H1 (cell line): ENCODE measurements around the gene TMX2. TPM values are rescaled to one million over a fixed set of nuclear protein-coding genes. Genes with fewer than 3 reads are reported as not detected.

Experiments
- CTCF ChIA-PET: fragments of 300-600 bp; sonication (Branson Sonifier 250); formaldehyde crosslinking; loops from one replicate; lab custom pipeline; 2021; ENCODE audit not compliant: partially characterized antibody; lab: Charles Lee
- POLR2A ChIA-PET: fragments of 300-600 bp; sonication (Branson Sonifier 250); formaldehyde crosslinking; loops from one replicate; lab custom pipeline; 2021; ENCODE audit warnings: inconsistent platforms; ENCODE audit not compliant: partially characterized antibody; lab: Charles Lee
- DNase-seq, 2 experiments: peaks; one replicate each; pipeline versions ENCODE4 v3.0.0 to v3.0.0-alpha.2; 2010 to 2022; ENCODE audit warnings: low spot score in 2 of 2, low read depth in 1 of 2, mixed read lengths in 1 of 2
- FAIRE-seq: peaks from 2 replicates; lab custom pipeline; 2011; peaks lifted over from hg19 to GRCh38; lab: Jason Lieb, UNC
- H2AFZ ChIP-seq: 2 replicates; pipeline ENCODE4 v1.8.1; 2012; ENCODE audit warnings: low read length, inconsistent platforms
- H2AK5ac ChIP-seq: 2 replicates; pipeline ENCODE4 v1.6.1; 2013; ENCODE audit warnings: low read depth, low read length
- H2BK120ac ChIP-seq: replicated peaks from 2 replicates; pipeline ENCODE3; 2013; ENCODE audit warnings: low read depth, low read length, inconsistent platforms
- H2BK12ac ChIP-seq: 2 replicates; pipeline ENCODE4 v1.6.1; 2013; ENCODE audit warnings: low read depth, low read length
- H2BK15ac ChIP-seq: 2 replicates; pipeline ENCODE4 v1.6.1; 2013; ENCODE audit warnings: low read length
- H2BK20ac ChIP-seq: 2 replicates; pipeline ENCODE4 v1.6.1; 2013; ENCODE audit warnings: low read length
- H2BK5ac ChIP-seq: 2 replicates; pipeline ENCODE4 v1.6.1; 2013; ENCODE audit warnings: low read depth, low read length
- H3K14ac ChIP-seq: 2 replicates; pipeline ENCODE4 v1.6.1; 2013; ENCODE audit warnings: inconsistent platforms; ENCODE audit not compliant: insufficient read length
- H3K18ac ChIP-seq: 2 replicates; pipeline ENCODE4 v1.6.1; 2013; ENCODE audit warnings: low read length; ENCODE audit errors: extremely low read depth
- H3K23ac ChIP-seq: 2 replicates; pipeline ENCODE4 v1.6.1; 2013; ENCODE audit warnings: inconsistent platforms; ENCODE audit not compliant: insufficient read length
- H3K23me2 ChIP-seq: 2 replicates; pipeline ENCODE4 v1.6.1; 2013; ENCODE audit warnings: low read depth, low read length
- H3K27ac ChIP-seq: 2 replicates; pipeline ENCODE4 v1.6.1; 2011; ENCODE audit warnings: low read depth, low read length, inconsistent platforms
- H3K27me3 ChIP-seq, 4 experiments: replicated peaks in 1 of 4; 1 replicate in 1 of 4; 2 replicates in 3 of 4; pipeline versions ENCODE4 v1.6.1 to v1.8.1; 2011 to 2013; ENCODE audit warnings: low read length in 3 of 4, mild to moderate bottlenecking in 3 of 4, inconsistent platforms in 2 of 4, mixed read lengths in 2 of 4, moderate library complexity in 1 of 4; ENCODE audit not compliant: control insufficient read depth in 3 of 4, insufficient read depth in 3 of 4; ENCODE audit errors: extremely low read depth in 1 of 4
- H3K36me3 ChIP-seq, 4 experiments: 2 replicates each; pipeline versions ENCODE4 v1.6.1 to v1.8.1; 2011 to 2013; ENCODE audit warnings: mild to moderate bottlenecking in 4 of 4, low read length in 3 of 4, moderate library complexity in 2 of 4, control low read depth in 1 of 4, inconsistent platforms in 1 of 4; ENCODE audit not compliant: insufficient read depth in 4 of 4, control insufficient read depth in 2 of 4
- H3K4ac ChIP-seq: replicated peaks from 2 replicates; pipeline ENCODE3; 2013; ENCODE audit warnings: low read length, low read depth, mixed read lengths, inconsistent platforms; ENCODE audit not compliant: insufficient read length
- H3K4me1 ChIP-seq, 4 experiments: replicated peaks in 1 of 4; 1 replicate in 1 of 4; 2 replicates in 3 of 4; pipeline versions ENCODE4 v1.6.1 to v1.8.1; 2011 to 2013; ENCODE audit warnings: low read length in 3 of 4, inconsistent platforms in 2 of 4, mixed read lengths in 1 of 4; ENCODE audit not compliant: insufficient read depth in 4 of 4, control insufficient read depth in 3 of 4
- H3K4me2 ChIP-seq, 2 experiments: 2 replicates each; pipeline versions ENCODE4 v1.6.1 to v1.8.1; 2011 to 2013; ENCODE audit warnings: low read depth in 2 of 2, low read length in 2 of 2, control low read depth in 1 of 2, inconsistent platforms in 1 of 2, mild to moderate bottlenecking in 1 of 2; ENCODE audit not compliant: insufficient read depth in 1 of 2
- H3K4me3 ChIP-seq, 4 experiments: fragments of 200-600, 300-600 bp in 1 of 4; sonication (generic), shearing (Covaris generic), sonication (Bioruptor Twin) in 1 of 4; 2 replicates each; pipeline versions ENCODE4 v1.5.1 to v1.8.1; 2011 to 2016; ENCODE audit warnings: low read length in 4 of 4, low read depth in 3 of 4, control low read depth in 2 of 4, inconsistent platforms in 2 of 4, mild to moderate bottlenecking in 2 of 4, mixed read lengths in 1 of 4, moderate library complexity in 1 of 4; ENCODE audit not compliant: insufficient read depth in 2 of 4; ENCODE audit errors: extremely low read depth in 1 of 4
- H3K56ac ChIP-seq: replicated peaks from 2 replicates; pipeline ENCODE3; 2013; ENCODE audit warnings: low read depth, mild to moderate bottlenecking, mixed read lengths, low read length, inconsistent platforms; ENCODE audit not compliant: insufficient read length
- H3K79me1 ChIP-seq: 2 replicates; pipeline ENCODE4 v1.6.1; 2013; ENCODE audit warnings: low read depth, low read length, control low read depth
- H3K79me2 ChIP-seq, 2 experiments: 2 replicates each; pipeline versions ENCODE4 v1.6.1 to v1.8.1; 2012 to 2013; ENCODE audit warnings: low read length in 2 of 2, mild to moderate bottlenecking in 2 of 2, inconsistent platforms in 1 of 2; ENCODE audit not compliant: insufficient read depth in 2 of 2, control insufficient read depth in 1 of 2
- H3K9ac ChIP-seq, 4 experiments: replicated peaks in 1 of 4; 1 replicate in 1 of 4; 2 replicates in 3 of 4; pipeline versions ENCODE4 v1.6.1 to v1.8.1; 2011 to 2013; ENCODE audit warnings: low read depth in 3 of 4, low read length in 3 of 4, control low read depth in 2 of 4, mild to moderate bottlenecking in 2 of 4, moderate library complexity in 2 of 4, inconsistent platforms in 1 of 4; ENCODE audit errors: extremely low read depth in 1 of 4
- H3K9me3 ChIP-seq, 2 experiments: 2 replicates each; pipeline versions ENCODE4 v1.6.1 to v1.8.1; 2012 to 2013; ENCODE audit warnings: mild to moderate bottlenecking in 2 of 2, moderate library complexity in 2 of 2, control low read depth in 1 of 2, inconsistent platforms in 1 of 2, low read depth in 1 of 2, low read length in 1 of 2, mixed read lengths in 1 of 2; ENCODE audit not compliant: insufficient read depth in 2 of 2
- H4K20me1 ChIP-seq, 2 experiments: replicated peaks in 1 of 2; 2 replicates each; pipeline versions ENCODE3 to v1.8.1; 2011 to 2013; ENCODE audit warnings: inconsistent platforms in 2 of 2, low read length in 2 of 2, mild to moderate bottlenecking in 1 of 2; ENCODE audit not compliant: insufficient read depth in 2 of 2, control insufficient read depth in 1 of 2
- H4K5ac ChIP-seq: 2 replicates; pipeline ENCODE4 v1.6.1; 2013; ENCODE audit warnings: low read length, low read depth, mixed read lengths, inconsistent platforms; ENCODE audit not compliant: insufficient read length
- H4K8ac ChIP-seq: 2 replicates; pipeline ENCODE4 v1.8.0; 2013; ENCODE audit warnings: mild to moderate bottlenecking, moderate library complexity, low read length, inconsistent platforms; ENCODE audit not compliant: insufficient read depth; ENCODE audit errors: extremely low read depth
- H4K91ac ChIP-seq: replicated peaks from 2 replicates; pipeline ENCODE3; 2013; ENCODE audit warnings: low read length, mixed read lengths, inconsistent platforms; ENCODE audit not compliant: insufficient read length
- PHF8 ChIP-seq: fragments of 200-600 bp; sonication (generic); conservative IDR thresholded peaks from 2 replicates; pipeline ENCODE4 v1.7.1; 2012; ENCODE audit warnings: low read depth, mild to moderate bottlenecking, inconsistent platforms, low read length, moderate library complexity
- SIX5 ChIP-seq: IDR thresholded peaks from 2 replicates; pipeline ENCODE4 v1.6.1; 2011; ENCODE audit warnings: mild to moderate bottlenecking, low read depth, low read length
- WGBS, 2 experiments: shearing (Covaris generic) in 1 of 2; methylation state at CpG; one replicate each; pipeline versions ENCODE4 v1.1.6 to v1.1.7; 2013 to 2015; ENCODE audit warnings: low lambda C conversion rate in 2 of 2, mixed read lengths in 2 of 2, inconsistent platforms in 1 of 2, low coverage in 1 of 2, missing lambda C conversion rate in 1 of 2; ENCODE audit not compliant: insufficient replicate concordance in 2 of 2, insufficient coverage in 1 of 2, insufficient read length in 1 of 2; ENCODE audit errors: extremely low coverage in 1 of 2, missing lambda C conversion rate in 1 of 2; 5-methylcytosine and 5-hydroxymethylcytosine counted together
- polyA plus RNA-seq, 7 experiments: library from polyadenylated mRNA; depleted of rRNA in 3 of 7; stranded (reverse) in 5 of 7; unstranded in 2 of 7; fragments of >200 nt in 5 of 7; fragments of 200-250 nt in 2 of 7; gene quantifications; 1 replicate in 5 of 7; 2 replicates in 1 of 7; 4 replicates in 1 of 7; pipeline versions ENCODE4 v1.2.1 to v1.2.3, GENCODE V29; 2011 to 2013; ENCODE audit warnings: missing spikeins in 2 of 7, mixed read lengths in 2 of 7
- total RNA-seq: library from RNA; stranded (reverse); fragmentation: NEBNext Ultra II Directional; extraction: Animal tissue kit (Norgen Biotek cat#: 25700); gene quantifications from 2 replicates; pipeline ENCODE4 v1.2.1, GENCODE V29; 2021

TMX2 gene
- total and polyA plus RNA-seq, 2 of the 8 experiments (the other 6 are each of a cell fraction or from before 2014, with no cell fraction given): 70.4 to 100.0 TPM

DNA sequence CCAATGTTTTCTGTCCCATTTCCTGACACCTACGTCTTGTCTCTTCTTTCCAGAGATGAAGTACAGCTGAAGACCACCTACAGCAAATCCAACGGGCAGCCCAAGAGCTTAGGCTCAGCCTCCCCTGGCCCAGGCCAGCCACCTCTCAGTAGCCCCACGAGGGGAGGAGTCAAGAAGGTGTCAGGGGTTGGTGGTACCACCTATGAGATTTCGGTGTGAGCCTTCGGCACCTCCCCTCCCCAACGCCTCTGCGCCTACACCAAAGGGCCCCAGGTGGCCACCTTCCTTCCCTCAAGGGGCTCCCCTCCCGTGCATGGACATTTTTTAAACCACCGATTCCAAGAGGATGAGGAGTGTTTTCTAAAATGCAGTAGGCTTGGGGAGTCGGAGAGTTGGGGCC lies 12.6 kb upstream of the TMX2 start:
- FAIRE-seq: no peak
- ChIA-PET CTCF (interaction anchor here (0.8 to 1.7 kb wide), 5 partner anchors 10 to 245 kb away, joined by 3 to 6 read pairs (median 3); no protein-coding TSS in a partner anchor), POLR2A (interaction anchor here (0.9 to 3.6 kb wide), 6 partner anchors 8 to 42 kb away, joined by 3 to 13 read pairs (median 8); partner anchors contain the start of genes MED19 and SELENOH)
- Histone ChIP-seq H4K8ac (no peak overlapping the region; the same call in 1 of the 2 replicates), H2BK5ac (no peak overlapping the region), H3K4me1 (no peaks in the 10 kb centered on the region), H4K5ac (no peak overlapping the region), H3K27ac (no peak overlapping the region), H3K14ac (no peak overlapping the region), H3K4me3 (no peak overlapping the region), H3K79me2 (no peaks in the 10 kb centered on the region), H3K4me2 (no peak overlapping the region), H2BK120ac (no peak overlapping the region), H3K23ac (no peak overlapping the region), H3K56ac (no peak overlapping the region), H2BK12ac (no peak overlapping the region), H3K9ac (no peak overlapping the region), H3K27me3 (no peaks in the 10 kb centered on the region), H3K9me3 (no peaks in the 10 kb centered on the region), H4K20me1 (no peaks in the 10 kb centered on the region), H2BK15ac (no peak overlapping the region), H3K36me3 (peaks cover 25 to 71% (median 56%) of the 10 kb centered on the region in 4 experiments), H2BK20ac (no peak overlapping the region), H2AFZ (no peak overlapping the region), H4K91ac (no peak overlapping the region), H3K23me2 (no peaks in the 10 kb centered on the region; the same call in 1 of the 2 replicates), H3K4ac (no peak overlapping the region), H3K18ac (no peak overlapping the region), H3K79me1 (no peaks in the 10 kb centered on the region), H2AK5ac (no peak overlapping the region)
- peak in 1 of 2 experiments; percentile 46 for DNase-seq
- 92% methylated on average over 10 of the region's 10 CpGs; no CpG with 5 or more reads in 1 of the 2 experiments for WGBS, 2 experiments
- TF ChIP-seq SIX5 (no peak), PHF8 (no peak)
